Loucy (cell line): ENCODE measurements around the gene KIF22.

ENCODE experiments used
- H2AFZ ChIP-seq: fragments of 200-600 bp; sonication (generic); 2 replicates; pipeline ENCODE4 v1.6.0; 2016; ENCODE audit warnings: antibody characterized with exemption, mild to moderate bottlenecking, low read length, moderate library complexity
- H3F3A ChIP-seq: fragments of 200-600 bp; 2 replicates; pipeline ENCODE4 v1.6.0; 2016; ENCODE audit warnings: antibody characterized with exemption, low read depth, mild to moderate bottlenecking
- H3K27me3 ChIP-seq: fragments of 200-600 bp; sonication (generic); 2 replicates; pipeline ENCODE4 v1.6.1; 2014; ENCODE audit warnings: low read length, mild to moderate bottlenecking; ENCODE audit not compliant: insufficient read depth, poor library complexity, severe bottlenecking
- H3K36me3 ChIP-seq: fragments of 200-600 bp; sonication (generic); 2 replicates; pipeline ENCODE4 v1.6.1; 2016; ENCODE audit warnings: low read length; ENCODE audit not compliant: insufficient read depth
- H3K4me1 ChIP-seq: fragments of 200-600 bp; sonication (generic); 2 replicates; pipeline ENCODE4 v1.5.1; 2014; ENCODE audit warnings: low read length, mild to moderate bottlenecking; ENCODE audit not compliant: insufficient read depth, poor library complexity, severe bottlenecking
- H3K4me2 ChIP-seq: fragments of 200-600 bp; sonication (generic); 2 replicates; pipeline ENCODE4 v1.6.0; 2014; ENCODE audit warnings: antibody characterized with exemption, low read length, low read depth, mild to moderate bottlenecking; ENCODE audit not compliant: poor library complexity, severe bottlenecking
- H3K4me3 ChIP-seq: fragments of 200-600 bp; sonication (generic); 2 replicates; pipeline ENCODE4 v1.5.1; 2014; ENCODE audit warnings: low read length, mild to moderate bottlenecking, mixed read lengths; ENCODE audit not compliant: poor library complexity, severe bottlenecking
- H3K79me2 ChIP-seq: fragments of 200-600 bp; sonication (generic); 2 replicates; pipeline ENCODE4 v1.6.1; 2014; ENCODE audit warnings: low read length; ENCODE audit not compliant: insufficient read depth
- H3K9ac ChIP-seq: fragments of 200-600 bp; sonication (generic); 2 replicates; pipeline ENCODE4 v1.6.0; 2014; ENCODE audit warnings: mild to moderate bottlenecking, low read depth, low read length, moderate library complexity; ENCODE audit not compliant: poor library complexity, severe bottlenecking
- H3K9me2 ChIP-seq: fragments of 200-600 bp; sonication (generic); replicated peaks from 2 replicates; pipeline ENCODE4 v1.6.1; 2016; ENCODE audit warnings: low read depth, low read length, mixed read lengths
- H3K9me3 ChIP-seq: fragments of 200-600 bp; sonication (generic); 2 replicates; pipeline ENCODE4 v1.6.1; 2014; ENCODE audit warnings: mild to moderate bottlenecking, antibody characterized with exemption, low read length, low read depth; ENCODE audit not compliant: insufficient read depth
- H4K20me1 ChIP-seq: fragments of 200-600 bp; sonication (generic); 2 replicates; pipeline ENCODE4 v1.6.0; 2014; ENCODE audit warnings: antibody characterized with exemption, low read length, mild to moderate bottlenecking; ENCODE audit not compliant: insufficient read depth, poor library complexity, severe bottlenecking
- EZH2phosphoT487 ChIP-seq: fragments of 200-600 bp; IDR thresholded peaks from 2 replicates; pipeline ENCODE4 v1.6.1; 2018; ENCODE audit warnings: antibody characterized with exemption, mild to moderate bottlenecking, moderate library complexity, borderline replicate concordance
- TF ChIP-seq, protein P1 (sequence below): fragments of 200-600 bp; sonication (generic); conservative IDR thresholded peaks from 2 replicates; pipeline ENCODE4 v1.5.1; 2014; ENCODE audit warnings: mild to moderate bottlenecking, antibody characterized with exemption, low read length

Gene KIF22

DNA sequence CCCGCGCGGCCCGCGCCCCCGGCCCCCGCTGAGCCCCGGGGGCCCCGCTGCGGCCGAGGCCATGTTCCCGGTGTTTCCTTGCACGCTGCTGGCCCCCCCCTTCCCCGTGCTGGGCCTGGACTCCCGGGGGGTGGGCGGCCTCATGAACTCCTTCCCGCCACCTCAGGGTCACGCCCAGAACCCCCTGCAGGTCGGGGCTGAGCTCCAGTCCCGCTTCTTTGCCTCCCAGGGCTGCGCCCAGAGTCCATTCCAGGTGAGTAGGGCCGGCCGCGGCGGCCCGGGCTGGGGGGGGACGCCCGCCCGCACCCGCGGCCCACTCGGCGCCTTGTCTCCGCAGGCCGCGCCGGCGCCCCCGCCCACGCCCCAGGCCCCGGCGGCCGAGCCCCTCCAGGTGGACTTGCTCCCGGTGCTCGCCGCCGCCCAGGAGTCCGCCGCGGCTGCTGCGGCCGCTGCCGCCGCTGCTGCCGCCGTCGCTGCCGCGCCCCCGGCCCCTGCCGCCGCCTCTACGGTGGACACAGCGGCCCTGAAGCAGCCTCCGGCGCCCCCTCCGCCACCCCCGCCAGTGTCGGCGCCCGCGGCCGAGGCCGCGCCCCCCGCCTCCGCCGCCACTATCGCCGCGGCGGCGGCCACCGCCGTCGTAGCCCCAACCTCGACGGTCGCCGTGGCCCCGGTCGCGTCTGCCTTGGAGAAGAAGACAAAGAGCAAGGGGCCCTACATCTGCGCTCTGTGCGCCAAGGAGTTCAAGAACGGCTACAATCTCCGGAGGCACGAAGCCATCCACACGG, 16.3 kb downstream of the KIF22 start:
- Histone ChIP-seq H2AFZ (no peak overlapping the region), H3K79me2 (peaks cover 49% of the 10 kb centered on the region), H3K4me1 (peaks cover 37% of the 10 kb centered on the region), H3K9me2 (no peaks in the 10 kb centered on the region), H3K9me3 (no peaks in the 10 kb centered on the region), H4K20me1 (peaks cover 35% of the 10 kb centered on the region), H3K9ac (peak overlapping the region; percentile 89), H3K27me3 (no peaks in the 10 kb centered on the region), H3K4me3 (peak overlapping the region; percentile 97), H3K36me3 (peaks cover 59% of the 10 kb centered on the region), H3F3A (peaks cover 13% of the 10 kb centered on the region), H3K4me2 (peak overlapping the region; percentile 97)
- TF ChIP-seq EZH2phosphoT487 = no peak
- TF ChIP-seq, protein P1, sequence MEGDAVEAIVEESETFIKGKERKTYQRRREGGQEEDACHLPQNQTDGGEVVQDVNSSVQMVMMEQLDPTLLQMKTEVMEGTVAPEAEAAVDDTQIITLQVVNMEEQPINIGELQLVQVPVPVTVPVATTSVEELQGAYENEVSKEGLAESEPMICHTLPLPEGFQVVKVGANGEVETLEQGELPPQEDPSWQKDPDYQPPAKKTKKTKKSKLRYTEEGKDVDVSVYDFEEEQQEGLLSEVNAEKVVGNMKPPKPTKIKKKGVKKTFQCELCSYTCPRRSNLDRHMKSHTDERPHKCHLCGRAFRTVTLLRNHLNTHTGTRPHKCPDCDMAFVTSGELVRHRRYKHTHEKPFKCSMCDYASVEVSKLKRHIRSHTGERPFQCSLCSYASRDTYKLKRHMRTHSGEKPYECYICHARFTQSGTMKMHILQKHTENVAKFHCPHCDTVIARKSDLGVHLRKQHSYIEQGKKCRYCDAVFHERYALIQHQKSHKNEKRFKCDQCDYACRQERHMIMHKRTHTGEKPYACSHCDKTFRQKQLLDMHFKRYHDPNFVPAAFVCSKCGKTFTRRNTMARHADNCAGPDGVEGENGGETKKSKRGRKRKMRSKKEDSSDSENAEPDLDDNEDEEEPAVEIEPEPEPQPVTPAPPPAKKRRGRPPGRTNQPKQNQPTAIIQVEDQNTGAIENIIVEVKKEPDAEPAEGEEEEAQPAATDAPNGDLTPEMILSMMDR = no peak

DNA sequence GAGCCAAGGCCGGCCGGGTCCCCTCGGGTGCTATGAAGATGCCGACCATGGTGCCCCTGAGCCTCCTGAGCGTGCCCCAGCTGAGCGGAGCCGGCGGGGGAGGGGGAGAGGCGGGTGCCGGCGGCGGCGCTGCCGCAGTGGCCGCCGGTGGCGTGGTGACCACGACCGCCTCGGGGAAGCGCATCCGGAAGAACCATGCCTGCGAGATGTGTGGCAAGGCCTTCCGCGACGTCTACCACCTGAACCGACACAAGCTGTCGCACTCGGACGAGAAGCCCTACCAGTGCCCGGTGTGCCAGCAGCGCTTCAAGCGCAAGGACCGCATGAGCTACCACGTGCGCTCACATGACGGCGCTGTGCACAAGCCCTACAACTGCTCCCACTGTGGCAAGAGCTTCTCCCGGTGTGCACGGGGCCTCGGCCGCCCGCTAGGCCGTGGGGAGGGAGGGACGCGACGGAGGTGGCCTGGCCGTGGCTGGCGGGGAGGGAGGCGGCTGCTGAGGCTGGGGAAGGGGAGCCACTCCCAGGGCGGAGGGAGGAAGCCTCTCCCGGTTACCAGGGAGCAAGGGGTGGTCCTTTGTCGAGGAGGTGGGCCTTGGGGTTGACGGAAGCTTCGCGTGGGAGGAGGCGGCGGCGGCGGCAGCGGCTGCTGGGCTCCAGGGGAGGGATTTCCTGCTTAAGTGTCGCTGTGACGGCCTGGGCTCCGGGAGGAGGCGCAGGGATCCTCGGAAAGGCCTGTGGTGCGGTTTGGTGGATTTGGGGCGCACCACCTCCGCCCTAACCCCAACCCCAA, 17.1 kb downstream of the KIF22 start:
- Histone ChIP-seq H3K9me2 (no peaks in the 10 kb centered on the region), H3F3A (peaks cover 13% of the 10 kb centered on the region), H3K4me2 (peak overlapping the region; percentile 97), H3K36me3 (peaks cover 51% of the 10 kb centered on the region), H3K4me1 (peaks cover 39% of the 10 kb centered on the region), H3K27me3 (no peaks in the 10 kb centered on the region), H2AFZ (no peak overlapping the region), H3K9me3 (no peaks in the 10 kb centered on the region), H3K79me2 (peaks cover 47% of the 10 kb centered on the region), H3K4me3 (peak overlapping the region; percentile 97), H3K9ac (peak overlapping the region; percentile 89), H4K20me1 (peaks cover 35% of the 10 kb centered on the region)
- TF ChIP-seq, protein P1 = peak; percentile 56
- no peak for TF ChIP-seq EZH2phosphoT487

DNA sequence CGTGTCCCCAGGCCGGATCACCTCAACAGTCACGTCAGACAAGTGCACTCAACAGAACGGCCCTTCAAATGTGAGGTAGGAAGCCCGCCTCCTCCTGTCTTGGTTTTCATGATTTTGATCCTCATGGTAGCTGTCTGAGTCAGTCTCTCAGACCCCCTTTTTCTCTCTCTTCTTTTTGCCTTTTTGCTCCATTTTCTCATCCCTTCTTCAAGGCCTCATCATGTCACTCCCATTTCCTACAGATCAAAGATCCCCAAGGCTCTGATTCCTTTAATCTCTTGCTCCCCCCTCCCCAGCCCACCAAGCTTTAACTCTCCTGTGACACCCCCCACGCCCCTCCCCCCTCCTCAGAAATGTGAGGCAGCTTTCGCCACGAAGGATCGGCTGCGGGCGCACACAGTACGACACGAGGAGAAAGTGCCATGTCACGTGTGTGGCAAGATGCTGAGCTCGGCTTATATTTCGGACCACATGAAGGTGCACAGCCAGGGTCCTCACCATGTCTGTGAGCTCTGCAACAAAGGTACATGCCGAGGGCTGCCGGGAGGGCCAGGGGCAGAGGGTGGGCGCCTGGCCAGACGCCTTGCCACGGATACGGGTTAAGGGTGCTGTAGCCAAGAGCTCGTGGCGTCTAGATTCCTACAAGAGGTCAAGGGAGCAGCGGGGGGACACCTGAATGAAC, 17.8 kb downstream of the KIF22 start:
- Histone ChIP-seq H3K36me3 (peaks cover 43% of the 10 kb centered on the region), H3F3A (peaks cover 10% of the 10 kb centered on the region), H3K4me1 (peaks cover 42% of the 10 kb centered on the region), H3K27me3 (no peaks in the 10 kb centered on the region), H3K4me3 (peak overlapping the region; percentile 97), H3K4me2 (peak overlapping the region; percentile 97), H3K79me2 (peaks cover 47% of the 10 kb centered on the region), H3K9ac (peak overlapping the region; percentile 89), H3K9me3 (no peaks in the 10 kb centered on the region), H2AFZ (no peak overlapping the region), H3K9me2 (no peaks in the 10 kb centered on the region), H4K20me1 (peaks cover 35% of the 10 kb centered on the region)
- TF ChIP-seq EZH2phosphoT487 = no peak
- TF ChIP-seq, protein P1 = no peak
